HG03432 (cell line): Measurements from ENCODE around the gene KLK2.

Experiments
- ATAC-seq: cut with Tn5 transposase; IDR thresholded peaks from one replicate; pipeline ENCODE4 v1.9.1; 2021; ENCODE audit warnings: mild to moderate bottlenecking, moderate library complexity; ENCODE audit not compliant: unreplicated experiment

The KLK2 gene

GRCh38 chr19:50891253-50891625 is 18.0 kb downstream of the KLK2 start:
- no peak for ATAC-seq

DNA sequence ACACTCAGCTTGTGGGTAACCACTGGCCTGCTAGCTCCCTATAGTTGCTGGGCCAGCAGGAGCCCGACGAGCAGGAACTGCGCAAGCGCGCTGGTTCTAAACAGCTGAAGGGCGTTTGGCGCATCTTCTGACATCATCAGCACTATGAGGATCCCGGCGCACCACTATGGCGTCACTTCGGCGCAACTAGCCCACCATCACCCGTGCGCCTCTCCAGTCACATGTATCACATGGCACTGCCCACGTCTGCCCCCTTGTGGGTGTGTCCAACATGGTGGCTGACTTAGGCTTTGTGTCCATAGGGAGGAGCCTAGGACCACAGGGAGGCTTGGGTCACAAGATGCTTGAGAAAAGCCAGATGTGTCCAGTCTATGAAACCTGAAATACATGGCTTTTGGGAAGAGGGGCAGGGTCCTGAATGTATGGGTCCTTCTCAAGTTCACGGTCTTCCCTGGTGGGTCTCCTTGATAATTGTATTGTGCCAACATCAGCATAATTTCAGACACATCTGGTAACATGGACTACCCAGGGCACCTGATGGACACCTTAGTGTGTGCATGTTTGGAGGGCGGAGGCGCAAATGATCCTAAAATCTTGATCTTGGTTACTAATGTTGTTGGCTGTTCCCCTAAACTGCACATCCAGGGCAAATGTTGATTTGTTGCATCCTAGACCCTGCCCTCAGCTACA is 20.0 kb downstream of the KLK2 start:
- no peak for ATAC-seq

DNA sequence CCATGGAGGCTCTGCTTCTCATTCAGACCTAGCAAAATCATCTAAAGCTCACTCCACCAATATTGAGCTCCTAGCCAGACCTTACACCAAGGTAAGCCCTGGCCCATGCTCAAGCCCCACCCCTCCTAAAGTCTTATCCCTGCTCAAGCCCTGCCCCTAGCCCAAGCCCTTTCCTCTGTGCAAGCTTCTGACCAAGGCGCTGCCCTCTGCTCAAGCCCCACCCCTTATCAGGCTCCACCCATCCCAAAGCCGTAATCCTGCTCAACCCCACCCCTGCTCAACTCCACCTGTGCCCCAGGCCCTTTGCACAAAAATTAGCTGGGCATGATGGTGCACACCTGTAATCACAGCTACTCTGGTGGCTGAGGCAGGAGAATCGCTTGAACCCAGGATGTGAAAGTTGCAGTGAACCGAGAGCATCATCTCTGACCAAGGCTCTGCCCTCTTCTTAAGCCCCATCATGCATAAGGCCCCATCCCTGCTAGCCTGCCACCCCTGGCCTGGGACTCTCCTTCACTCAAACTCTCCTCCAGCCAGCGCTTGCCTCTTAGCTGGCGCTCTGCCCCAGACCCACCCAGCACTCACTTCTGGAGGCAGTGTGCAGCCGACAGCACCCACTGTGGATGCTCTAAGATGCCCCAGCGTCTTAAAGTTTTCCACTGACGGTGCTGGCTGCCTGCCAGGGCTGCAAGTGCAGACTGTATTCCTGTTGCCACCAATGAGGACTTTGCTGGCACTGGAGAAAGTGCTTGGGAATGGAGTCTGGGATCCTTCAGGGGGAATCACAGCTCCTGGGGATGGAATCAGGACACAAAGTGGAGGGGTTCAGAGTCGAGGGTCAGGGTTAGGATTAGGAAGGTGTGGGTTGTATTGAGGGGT is 21.5 kb downstream of the KLK2 start:
- no peak for ATAC-seq

DNA sequence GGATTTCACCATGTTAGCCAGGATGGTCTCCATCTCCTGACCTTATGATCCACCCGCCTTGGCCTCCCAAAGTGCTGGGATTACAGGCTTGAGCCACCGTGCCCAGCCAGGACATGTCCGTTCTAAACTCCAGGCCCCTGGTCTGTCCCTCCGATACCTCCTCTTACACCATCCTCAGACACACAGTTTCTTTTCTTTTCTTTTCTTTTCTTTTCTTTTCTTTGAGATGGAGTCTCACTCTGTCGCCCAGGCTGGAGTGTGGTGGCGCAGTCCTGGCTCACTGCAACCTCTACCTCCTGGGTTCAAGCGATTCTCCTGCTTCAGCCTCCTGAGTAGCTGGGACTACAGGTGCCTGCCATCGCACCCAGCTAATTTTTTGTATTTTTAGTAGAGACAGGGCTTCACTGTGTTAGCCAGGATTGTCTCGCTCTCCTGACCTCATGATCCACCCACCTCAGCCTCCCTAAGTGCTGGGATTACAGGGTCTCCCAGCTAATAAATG is 22.9 kb downstream of the KLK2 start:
- ATAC-seq: peak; percentile 1

- ATAC-seq: peak; percentile 87
Observed at GRCh38 chr19:50896591-50897190, 23.5 kb downstream of the KLK2 start.

GRCh38 chr19:50897191-50897607 is 24.0 kb downstream of the KLK2 start:
- peak; percentile 37 for ATAC-seq

- ATAC-seq: no peak
Observed at GRCh38 chr19:50897612-50898011, 24.4 kb downstream of the KLK2 start.

GRCh38 chr19:50898018-50898417 is 24.8 kb downstream of the KLK2 start:
- ATAC-seq: no peak

DNA sequence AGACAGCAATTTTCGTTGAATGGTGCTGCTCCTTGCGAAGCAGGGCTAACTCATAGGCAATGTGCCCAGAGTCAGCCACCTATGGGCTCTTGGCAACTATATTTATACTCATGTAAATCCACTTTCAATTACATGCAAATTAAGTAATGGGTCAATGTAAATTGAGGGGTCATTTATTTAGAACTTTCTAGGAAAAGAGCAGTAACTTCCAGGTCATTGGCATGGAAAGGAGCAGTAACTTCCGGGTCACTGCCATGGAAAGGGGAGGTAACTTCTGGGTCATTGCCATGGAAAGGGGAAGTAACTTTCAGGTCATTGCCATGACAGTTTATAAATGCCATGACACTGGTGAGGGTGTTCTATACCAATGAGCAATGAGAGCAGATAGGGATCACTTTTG is 26.3 kb downstream of the KLK2 start:
- ATAC-seq: no peak

DNA sequence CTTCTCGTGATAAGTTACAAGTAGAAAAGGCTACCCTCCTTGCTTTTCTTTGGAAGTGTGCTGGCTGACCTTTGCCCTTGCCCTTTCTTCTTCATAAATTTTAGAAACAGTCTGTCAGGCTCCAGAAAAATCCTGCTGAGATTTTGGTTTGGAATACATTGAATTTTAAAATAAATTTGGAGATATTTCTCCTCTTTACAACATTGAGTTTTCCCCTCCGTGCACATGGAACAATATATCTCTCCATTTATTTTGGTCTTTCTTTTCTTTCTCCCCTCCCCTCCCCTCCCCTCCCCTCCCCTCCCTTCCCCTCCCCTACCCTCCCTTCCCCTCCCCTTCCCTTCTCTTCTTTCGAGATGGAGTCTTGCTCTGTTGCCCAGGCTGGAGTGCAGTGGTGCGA is 29.4 kb downstream of the KLK2 start:
- no peak for ATAC-seq

- no peak for ATAC-seq
Observed at GRCh38 chr19:50906217-50906616, 33.0 kb downstream of the KLK2 start.

DNA sequence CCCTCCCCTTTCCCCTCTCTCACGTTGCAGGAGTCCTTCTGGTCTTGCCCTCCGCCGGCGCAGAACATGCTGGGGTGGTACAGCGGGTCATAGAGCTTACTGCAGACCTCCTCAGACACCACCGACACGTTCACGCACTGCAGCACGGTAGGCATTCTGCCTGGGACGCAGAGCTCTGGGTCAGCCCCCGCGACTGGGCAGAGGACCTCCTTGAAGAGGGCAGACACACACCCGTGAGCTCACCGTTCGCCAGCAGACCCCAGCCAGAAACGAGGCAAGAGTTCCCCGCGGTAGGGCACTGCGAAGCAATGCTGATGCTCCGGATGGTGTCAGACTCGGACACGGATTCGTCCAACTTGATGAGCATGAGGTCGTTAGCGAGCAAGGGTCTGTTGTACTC is 35.1 kb downstream of the KLK2 start:
- ATAC-seq: no peak

DNA sequence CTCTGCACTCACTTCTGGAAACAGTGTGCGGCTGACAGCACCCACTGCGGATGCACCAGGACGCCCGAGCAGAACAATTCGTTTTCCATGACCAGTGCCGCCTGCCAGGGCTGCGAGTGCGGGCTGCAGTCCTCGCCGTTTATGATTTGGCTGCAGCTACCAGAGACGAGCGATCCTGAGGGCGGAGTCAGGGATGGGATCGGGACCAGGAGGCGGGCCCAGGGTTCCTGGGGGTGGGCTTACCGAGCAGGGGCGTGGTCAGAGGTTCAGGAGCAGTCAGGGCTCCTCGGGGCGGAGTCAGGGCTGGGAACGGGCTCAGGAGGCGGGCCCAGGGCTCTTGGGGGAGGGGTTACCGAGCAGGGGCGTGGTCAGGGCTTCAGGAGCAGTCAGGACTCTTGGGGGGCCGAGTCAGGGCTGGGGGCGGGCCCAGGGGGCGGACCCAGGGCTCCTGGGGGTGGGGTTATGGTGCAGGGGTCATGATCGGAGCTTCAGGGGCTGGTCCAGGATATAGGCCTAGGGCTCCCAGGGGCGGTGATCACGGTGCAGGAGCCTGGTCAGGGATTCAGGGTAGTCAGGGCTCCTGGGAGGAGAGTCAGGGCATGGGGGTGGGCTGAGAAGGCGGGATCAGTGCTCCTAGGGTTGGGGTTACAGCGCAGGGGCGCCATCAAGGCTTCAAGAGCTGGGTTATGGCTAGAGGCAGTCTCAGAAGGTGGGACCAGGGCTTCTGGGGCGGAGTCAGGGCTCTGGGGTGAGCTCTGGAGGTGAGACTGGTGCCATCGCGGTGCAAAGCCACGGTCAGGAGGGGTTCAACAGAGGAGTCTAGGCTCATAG is 36.2 kb downstream of the KLK2 start:
- peak; percentile 61 for ATAC-seq

DNA sequence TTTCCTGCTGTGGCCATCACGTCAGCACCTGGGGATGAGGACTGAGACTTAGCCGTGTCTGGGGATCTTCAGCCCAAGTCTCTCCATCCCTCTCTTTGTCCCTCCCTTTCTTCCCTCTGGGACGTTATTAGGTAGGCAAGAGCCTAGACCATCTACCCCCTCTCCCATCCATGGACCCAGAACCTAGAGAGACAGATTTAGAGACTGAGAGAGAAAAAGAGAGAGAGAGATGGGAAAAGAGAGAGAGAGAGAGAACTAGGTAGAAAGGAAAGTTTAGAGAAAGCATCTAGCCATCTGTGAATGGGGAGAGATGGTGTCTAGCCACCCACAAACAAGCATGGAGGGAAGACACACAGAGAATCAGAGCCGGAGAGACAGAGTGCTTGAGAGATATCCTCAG is 37.5 kb downstream of the KLK2 start:
- no peak for ATAC-seq

DNA sequence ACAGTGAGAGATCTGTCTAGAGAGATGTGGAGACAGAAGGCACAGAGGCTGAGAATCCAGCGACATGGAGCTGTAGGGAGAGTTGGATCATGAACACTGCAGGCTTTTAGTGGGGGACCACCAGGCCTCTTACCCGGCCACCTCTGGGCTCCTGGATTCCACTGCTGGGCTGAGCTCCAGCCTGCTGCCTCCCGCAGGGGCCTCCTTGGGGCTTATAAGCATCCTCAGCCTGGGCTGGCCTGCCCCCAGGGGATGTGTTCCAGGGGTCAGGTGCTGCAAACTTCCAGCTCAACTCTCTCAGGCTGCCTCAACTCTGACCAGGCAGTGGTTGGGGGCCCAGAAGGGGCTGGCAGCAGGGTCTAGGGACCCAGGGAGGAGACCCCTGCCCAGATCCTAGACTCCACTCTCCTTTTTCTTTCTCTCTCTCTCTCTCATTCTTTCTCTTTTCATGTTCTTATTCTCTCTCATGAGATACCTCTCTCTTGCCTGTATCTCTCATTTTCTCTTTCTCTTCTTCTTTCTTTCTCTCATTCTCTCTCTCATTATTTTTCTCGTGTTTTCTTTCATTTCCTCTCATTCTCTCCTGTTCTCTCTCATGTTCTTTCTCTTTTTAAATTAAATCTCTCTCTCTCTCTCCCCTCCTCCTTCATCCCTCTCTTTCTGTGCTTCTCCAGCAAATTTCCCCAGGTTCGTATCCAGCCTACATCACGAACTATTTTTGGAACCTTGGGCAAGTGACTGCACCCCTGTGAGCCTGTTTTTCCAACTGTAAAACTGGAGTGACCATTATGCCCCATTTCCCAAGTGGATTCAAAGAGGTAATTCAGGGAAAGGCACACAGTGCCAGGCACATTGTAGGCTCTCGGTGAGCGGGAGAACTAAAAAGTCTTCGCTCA is 38.2 kb downstream of the KLK2 start, which contains the start of gene KLK4:
Gene KLK4 (minus strand): TSS at position 190 of the 896 bp plus-strand sequence. CDS start 657 bp downstream, outside the sequence.
- no peak for ATAC-seq

GRCh38 chr19:50912102-50912599 is 38.9 kb downstream of the KLK2 start:
- no peak for ATAC-seq

- ATAC-seq: no peak
Observed at GRCh38 chr19:50912727-50913716, 39.8 kb downstream of the KLK2 start.

GRCh38 chr19:50916069-50916468 is 42.8 kb downstream of the KLK2 start:
- ATAC-seq: no peak
